WTC11 (cell line): ENCODE measurements around the gene TANGO6. TPM values are rescaled to one million over a fixed set of nuclear protein-coding genes. Genes with fewer than 3 reads are reported as not detected.

ENCODE experiments used
- ATAC-seq: fragments of 200-7000 bp; cut with Tn5 transposase; 2 replicates; pipeline ENCODE4 v1.10.0; 2021; ENCODE audit warnings: mild to moderate bottlenecking, moderate library complexity
- CTCF ChIA-PET: fragments of 300-600 bp; sonication (Branson Sonifier 250); formaldehyde crosslinking; loops from one replicate; lab custom pipeline; 2021; ENCODE audit warnings: antibody characterized with exemption; lab: Charles Lee
- POLR2A ChIA-PET: fragments of 350-600 bp; sonication (Branson Sonifier 250); formaldehyde crosslinking; loops from one replicate; lab custom pipeline; 2021; ENCODE audit warnings: antibody characterized with exemption; lab: Charles Lee
- DNase-seq: peaks from one replicate; pipeline ENCODE4 v3.0.0; 2021; ENCODE audit warnings: low spot score
- H3K27ac Mint-ChIP-seq: 2 replicates; pipeline ENCODE4 v1.8.0; 2021; ENCODE audit warnings: mixed read lengths
- H3K27me3 Mint-ChIP-seq: 2 replicates; pipeline ENCODE4 v1.8.0; 2021; ENCODE audit warnings: low read depth, mild to moderate bottlenecking, moderate library complexity, mixed read lengths
- H3K36me3 Mint-ChIP-seq: 2 replicates; pipeline ENCODE4 v1.8.0; 2021; ENCODE audit warnings: mixed read lengths
- H3K4me1 Mint-ChIP-seq: 2 replicates; pipeline ENCODE4 v1.8.0; 2022; ENCODE audit warnings: mixed read lengths
- H3K4me3 Mint-ChIP-seq: 2 replicates; pipeline ENCODE4 v1.8.0; 2021; ENCODE audit warnings: mild to moderate bottlenecking, moderate library complexity, mixed read lengths
- H3K9me3 Mint-ChIP-seq: 2 replicates; pipeline ENCODE4 v1.8.0; 2021; ENCODE audit warnings: mixed read lengths
- ATF2 ChIP-seq: sonication (generic); formaldehyde crosslinking; IDR thresholded peaks from 2 replicates; pipeline ENCODE4 v1.8.1; 2022; ENCODE audit warnings: low read depth, missing genetic modification reagents, borderline replicate concordance
- ATF6 ChIP-seq: sonication (generic); formaldehyde crosslinking; IDR thresholded peaks from 2 replicates; pipeline ENCODE4 v1.8.1; 2023; ENCODE audit warnings: mild to moderate bottlenecking, missing genetic modification reagents
- CBFB ChIP-seq: sonication (generic); formaldehyde crosslinking; IDR thresholded peaks from 2 replicates; pipeline ENCODE4 v1.8.1; 2022; ENCODE audit warnings: mild to moderate bottlenecking, low read depth, missing genetic modification reagents
- E2F4 ChIP-seq: sonication (generic); formaldehyde crosslinking; IDR thresholded peaks from 2 replicates; pipeline ENCODE4 v1.8.1; 2022; ENCODE audit warnings: low read depth, mild to moderate bottlenecking, moderate library complexity, missing genetic modification reagents, borderline replicate concordance
- E2F5 ChIP-seq: sonication (generic); formaldehyde crosslinking; IDR thresholded peaks from 2 replicates; pipeline ENCODE4 v1.8.1; 2022; ENCODE audit warnings: mild to moderate bottlenecking, moderate library complexity, missing genetic modification reagents
- ESRRA ChIP-seq: sonication (generic); formaldehyde crosslinking; IDR thresholded peaks from 2 replicates; pipeline ENCODE4 v1.8.1; 2022; ENCODE audit warnings: mild to moderate bottlenecking, missing genetic modification reagents, borderline replicate concordance
- FOXK1 ChIP-seq: sonication (generic); formaldehyde crosslinking; IDR thresholded peaks from 2 replicates; pipeline ENCODE4 v1.8.0; 2022; ENCODE audit warnings: mild to moderate bottlenecking, moderate library complexity, missing genetic modification reagents
- FOXP4 ChIP-seq: sonication (generic); formaldehyde crosslinking; IDR thresholded peaks from 2 replicates; pipeline ENCODE4 v1.8.0; 2022; ENCODE audit warnings: mild to moderate bottlenecking, missing genetic modification reagents
- GABPB1 ChIP-seq: sonication (generic); formaldehyde crosslinking; IDR thresholded peaks from 2 replicates; pipeline ENCODE4 v1.8.1; 2023; ENCODE audit warnings: mild to moderate bottlenecking, missing genetic modification reagents
- MAX ChIP-seq: sonication (generic); formaldehyde crosslinking; IDR thresholded peaks from 2 replicates; pipeline ENCODE4 v1.8.0; 2022; ENCODE audit warnings: mild to moderate bottlenecking, missing genetic modification reagents
- NFE2L1 ChIP-seq: sonication (generic); formaldehyde crosslinking; IDR thresholded peaks from 2 replicates; pipeline ENCODE4 v1.8.1; 2023; ENCODE audit warnings: missing genetic modification reagents
- NFYB ChIP-seq: sonication (generic); formaldehyde crosslinking; conservative IDR thresholded peaks from 2 replicates; pipeline ENCODE4 v1.8.0; 2022; ENCODE audit warnings: low read depth, missing genetic modification reagents
- OVOL2 ChIP-seq: fragments of 250-450 bp; sonication (Bioruptor Pico); IDR thresholded peaks from 2 replicates; pipeline ENCODE4 v1.9.0; 2021; ENCODE audit warnings: mild to moderate bottlenecking, borderline replicate concordance
- PRRX2 ChIP-seq: fragments of 250-450 bp; sonication (Bioruptor Pico); IDR thresholded peaks from 2 replicates; pipeline ENCODE4 v1.8.0; 2021; ENCODE audit warnings: mild to moderate bottlenecking
- SMAD4 ChIP-seq: sonication (generic); formaldehyde crosslinking; IDR thresholded peaks from 2 replicates; pipeline ENCODE4 v1.8.0; 2022; ENCODE audit warnings: mild to moderate bottlenecking, missing genetic modification reagents
- TEAD4 ChIP-seq: sonication (generic); formaldehyde crosslinking; IDR thresholded peaks from 2 replicates; pipeline ENCODE4 v1.8.0; 2022; ENCODE audit warnings: mild to moderate bottlenecking, missing genetic modification reagents
- TP53 ChIP-seq: sonication (generic); formaldehyde crosslinking; IDR thresholded peaks from 2 replicates; pipeline ENCODE4 v1.8.1; 2023; ENCODE audit warnings: mild to moderate bottlenecking, missing genetic modification reagents
- USF1 ChIP-seq: sonication (generic); formaldehyde crosslinking; IDR thresholded peaks from 2 replicates; pipeline ENCODE4 v1.8.0; 2022; ENCODE audit warnings: mild to moderate bottlenecking, missing genetic modification reagents
- ZNF121 ChIP-seq: sonication (generic); formaldehyde crosslinking; IDR thresholded peaks from 2 replicates; pipeline ENCODE4 v1.8.0; 2023; ENCODE audit warnings: missing genetic modification reagents
- ZNF219 ChIP-seq: sonication (generic); formaldehyde crosslinking; IDR thresholded peaks from 2 replicates; pipeline ENCODE4 v1.8.0; 2023; ENCODE audit warnings: missing genetic modification reagents, mild to moderate bottlenecking, borderline replicate concordance
- ZNF263 ChIP-seq: sonication (generic); formaldehyde crosslinking; IDR thresholded peaks from 2 replicates; pipeline ENCODE4 v1.8.1; 2022; ENCODE audit warnings: low read depth, mild to moderate bottlenecking, moderate library complexity, missing genetic modification reagents
- ZNF532 ChIP-seq: fragments of 250-450 bp; sonication (Bioruptor Pico); IDR thresholded peaks from 2 replicates; pipeline ENCODE4 v1.9.0; 2021; ENCODE audit warnings: mild to moderate bottlenecking, borderline replicate concordance
- total RNA-seq: library from RNA; stranded (reverse); gene quantifications from 3 replicates; pipeline ENCODE4 v1.2.3, GENCODE V29; 2021

The TANGO6 gene
- total RNA-seq, 1 experiment from 2014 or later, result 15.6 TPM

GRCh38 chr16:69089091-69089910, 246.0 kb downstream of the TANGO6 start:
- Mint-ChIP-seq H3K4me1 (peaks cover 45% of the 10 kb centered on the region), H3K27ac (peak overlapping the region; percentile 40; the same call in 1 of the 2 replicates), H3K4me3 (no peak overlapping the region), H3K36me3 (peaks cover 8% of the 10 kb centered on the region)
- CTCF ChIA-PET, result interaction anchor here (0.6 to 1.9 kb wide), 11 partner anchors 11 to 188 kb away, joined by 3 to 6 read pairs (median 4); partner anchors contain the start of gene HAS3
- TF ChIP-seq E2F4 (CRISPR knock-in tag) (no peak), GABPB1 (CRISPR knock-in tag) (no peak), E2F5 (no peak), OVOL2 (CRISPR knock-in tag) (no peak), ZNF263 (CRISPR knock-in tag) (peak; percentile 83; the same call in 1 of the 2 replicates), CBFB (CRISPR knock-in tag) (no peak), TP53 (CRISPR knock-in tag) (no peak), ATF6 (CRISPR knock-in tag) (no peak), ZNF219 (CRISPR knock-in tag) (no peak), ATF2 (CRISPR knock-in tag) (no peak), FOXP4 (CRISPR knock-in tag) (no peak), ZNF532 (CRISPR knock-in tag) (no peak), PRRX2 (CRISPR knock-in tag) (no peak), MAX (peak; percentile 69; the same call in 1 of the 2 replicates), SMAD4 (CRISPR knock-in tag) (no peak), ZNF121 (no peak), FOXK1 (CRISPR knock-in tag) (no peak), ESRRA (no peak), NFE2L1 (CRISPR knock-in tag) (no peak), TEAD4 (no peak), NFYB (no peak), USF1 (CRISPR knock-in tag) (0 out of 2 replicates have a peak, but pooled peaks have one; percentile 19)
- TF ChIP-seq, all 79 proteins: peak for 3
- Mint-ChIP-seq H3K27me3 (no peaks in the 10 kb centered on the region), H3K9me3 (no peaks in the 10 kb centered on the region)
- ATAC-seq (peak; percentile 94), DNase-seq (peak; percentile 48)
- POLR2A ChIA-PET, result interaction anchor here (0.6 to 1.5 kb wide), 4 partner anchors 11 to 34 kb away, joined by 3 to 4 read pairs (median 4); partner anchors contain the start of gene HAS3
